AG10803 (cell line): ENCODE results near the gene TMEM129.
A peak's percentile ranks its signal among the peaks of the same experiment; 100 is the strongest.

Experiments used
- DNase-seq: peaks from one replicate; pipeline ENCODE4 v3.0.0; 2010; ENCODE audit warnings: low read depth
- H3K4me3 ChIP-seq: 2 replicates; pipeline ENCODE4 v1.5.1; 2011; ENCODE audit warnings: mild to moderate bottlenecking, low read length, control low read depth
- TF ChIP-seq, protein P1 (sequence below): conservative IDR thresholded peaks from 2 replicates; pipeline ENCODE4 v1.5.1; 2011; ENCODE audit warnings: mild to moderate bottlenecking, low read length, control low read depth, inconsistent platforms

Gene TMEM129

DNA sequence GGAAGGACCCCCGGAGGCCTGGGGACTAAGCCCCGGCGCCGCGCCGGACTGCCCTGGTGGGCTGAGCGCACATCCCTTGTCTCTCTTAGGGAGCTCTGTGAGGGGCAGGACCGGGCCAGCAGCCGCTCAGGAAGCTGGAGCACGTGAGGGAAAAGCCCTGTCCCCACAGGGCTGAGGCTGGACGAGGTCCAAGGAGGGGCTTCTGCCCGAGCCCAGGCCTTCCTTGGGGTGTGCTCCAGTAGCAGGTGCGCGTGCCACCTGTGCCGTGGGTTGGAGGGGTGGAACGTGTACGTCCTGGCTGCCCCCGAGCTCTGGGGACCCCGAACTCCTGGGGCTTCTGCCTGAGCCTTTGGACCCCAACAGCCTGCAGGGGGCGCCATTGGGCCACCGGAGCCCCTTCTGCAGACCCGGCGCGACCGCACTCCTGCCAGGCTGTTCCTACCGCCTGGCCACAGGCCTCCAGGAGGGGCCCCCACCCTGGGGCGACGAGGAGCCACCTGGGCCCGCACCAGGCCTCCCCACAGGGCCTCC is 27.4 kb upstream of the TMEM129 start:
- H3K4me3 ChIP-seq, result no peak overlapping the region
- TF ChIP-seq, protein P1, sequence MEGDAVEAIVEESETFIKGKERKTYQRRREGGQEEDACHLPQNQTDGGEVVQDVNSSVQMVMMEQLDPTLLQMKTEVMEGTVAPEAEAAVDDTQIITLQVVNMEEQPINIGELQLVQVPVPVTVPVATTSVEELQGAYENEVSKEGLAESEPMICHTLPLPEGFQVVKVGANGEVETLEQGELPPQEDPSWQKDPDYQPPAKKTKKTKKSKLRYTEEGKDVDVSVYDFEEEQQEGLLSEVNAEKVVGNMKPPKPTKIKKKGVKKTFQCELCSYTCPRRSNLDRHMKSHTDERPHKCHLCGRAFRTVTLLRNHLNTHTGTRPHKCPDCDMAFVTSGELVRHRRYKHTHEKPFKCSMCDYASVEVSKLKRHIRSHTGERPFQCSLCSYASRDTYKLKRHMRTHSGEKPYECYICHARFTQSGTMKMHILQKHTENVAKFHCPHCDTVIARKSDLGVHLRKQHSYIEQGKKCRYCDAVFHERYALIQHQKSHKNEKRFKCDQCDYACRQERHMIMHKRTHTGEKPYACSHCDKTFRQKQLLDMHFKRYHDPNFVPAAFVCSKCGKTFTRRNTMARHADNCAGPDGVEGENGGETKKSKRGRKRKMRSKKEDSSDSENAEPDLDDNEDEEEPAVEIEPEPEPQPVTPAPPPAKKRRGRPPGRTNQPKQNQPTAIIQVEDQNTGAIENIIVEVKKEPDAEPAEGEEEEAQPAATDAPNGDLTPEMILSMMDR, result peak; percentile 61
- DNase-seq, result peak; percentile 38

DNA sequence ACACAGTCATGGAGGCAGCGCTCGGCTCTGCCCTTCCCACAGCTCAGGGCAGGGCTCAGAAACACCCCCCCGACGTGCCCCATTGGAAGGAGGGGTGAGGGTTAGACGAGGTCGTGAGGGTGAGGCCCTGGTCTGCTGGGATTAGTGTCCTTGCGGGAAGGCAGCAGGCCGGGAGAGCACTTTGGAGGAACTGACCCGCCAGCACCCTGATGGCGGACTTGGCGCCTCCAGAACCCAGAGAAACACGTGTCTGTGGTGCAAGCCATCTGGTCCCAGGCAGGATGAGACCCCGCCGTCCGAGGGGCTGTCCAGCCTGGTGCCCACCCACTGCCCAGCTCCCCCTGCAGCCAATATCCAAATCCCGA is 26.5 kb upstream of the TMEM129 start:
- no peak for DNase-seq
- H3K4me3 ChIP-seq, result no peak overlapping the region
- TF ChIP-seq, protein P1, result no peak

DNA sequence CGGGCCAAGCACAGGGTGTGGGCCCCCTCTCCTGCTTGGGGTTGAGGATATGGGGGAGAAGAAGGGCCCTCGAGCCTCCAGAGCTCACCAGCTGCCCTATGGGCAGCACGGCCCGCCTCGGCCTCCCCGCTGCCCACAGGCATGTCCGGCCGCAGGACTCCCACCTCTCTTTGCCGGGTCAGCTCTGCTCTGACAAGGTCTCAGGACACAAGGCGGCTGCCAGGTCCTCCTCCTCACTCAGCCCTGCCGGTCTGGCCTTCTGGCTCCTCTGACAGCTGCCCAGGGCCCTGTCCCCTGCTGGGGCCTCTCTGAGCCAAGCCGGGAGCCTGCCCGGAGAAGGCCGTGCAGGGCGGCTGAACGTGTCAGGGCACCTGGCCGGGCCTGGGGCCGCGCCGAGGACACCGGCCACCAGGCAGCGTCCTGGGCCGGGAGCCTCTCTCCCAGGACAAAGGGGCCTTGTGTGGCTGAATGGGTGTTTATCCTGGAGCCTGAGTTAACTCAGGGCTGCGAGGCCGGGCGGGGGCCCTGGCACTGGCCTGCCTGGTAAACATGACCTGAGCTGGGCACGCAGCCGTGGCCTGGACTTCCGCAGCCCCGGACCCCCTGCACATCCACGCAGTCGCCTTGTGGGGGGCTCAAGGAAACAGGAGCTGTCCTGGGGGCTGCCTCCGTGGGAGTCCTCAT is 25.9 kb upstream of the TMEM129 start:
- no peak for DNase-seq
- TF ChIP-seq, protein P1, result no peak
- H3K4me3 ChIP-seq, result no peak overlapping the region

DNA sequence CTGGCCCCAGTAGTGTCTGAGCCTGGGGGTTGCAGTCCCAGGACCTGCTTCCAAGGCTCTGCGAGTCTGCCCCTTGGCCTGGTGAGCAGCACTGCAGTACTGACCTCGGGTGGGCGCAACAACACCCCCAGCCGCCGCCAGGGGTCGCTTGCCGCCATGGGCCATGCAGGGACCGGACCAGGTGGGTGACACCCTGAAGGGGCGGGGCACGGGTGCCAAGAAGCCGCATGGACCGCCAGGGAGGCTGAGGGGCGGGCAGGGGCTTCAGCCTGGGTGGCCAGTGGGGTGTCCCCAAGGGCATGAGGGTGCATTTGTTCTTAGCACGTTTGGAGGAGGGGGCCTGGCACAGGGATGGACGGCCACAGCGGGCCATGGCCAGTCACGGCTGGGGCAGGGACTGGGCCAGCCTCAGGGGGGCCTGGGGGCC is 25.2 kb upstream of the TMEM129 start:
- peak; percentile 53 for DNase-seq
- TF ChIP-seq, protein P1, result peak; percentile 66
- no peak overlapping the region for H3K4me3 ChIP-seq

DNA sequence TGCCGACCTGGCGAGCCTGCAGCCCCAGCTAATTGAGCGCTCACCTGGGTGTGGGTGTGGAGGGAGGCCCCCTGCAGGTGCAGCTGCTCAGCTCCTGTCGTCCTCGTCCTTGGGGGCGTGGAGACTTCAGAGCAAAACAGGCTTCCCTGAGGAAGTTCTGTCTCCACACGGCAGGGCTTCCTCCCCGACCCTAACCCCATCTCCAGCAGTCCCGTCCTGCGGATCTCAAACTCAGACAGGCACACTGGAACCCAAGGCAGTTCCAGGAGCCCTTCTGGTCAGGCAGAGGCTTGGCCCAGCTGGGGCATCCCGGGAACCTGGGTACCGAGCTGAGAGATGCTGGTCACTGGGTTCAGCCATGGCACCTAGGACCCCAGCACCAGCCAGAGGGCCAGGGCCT is 24.6 kb upstream of the TMEM129 start:
- H3K4me3 ChIP-seq, result no peak overlapping the region
- no peak for DNase-seq
- TF ChIP-seq, protein P1, result no peak

DNA sequence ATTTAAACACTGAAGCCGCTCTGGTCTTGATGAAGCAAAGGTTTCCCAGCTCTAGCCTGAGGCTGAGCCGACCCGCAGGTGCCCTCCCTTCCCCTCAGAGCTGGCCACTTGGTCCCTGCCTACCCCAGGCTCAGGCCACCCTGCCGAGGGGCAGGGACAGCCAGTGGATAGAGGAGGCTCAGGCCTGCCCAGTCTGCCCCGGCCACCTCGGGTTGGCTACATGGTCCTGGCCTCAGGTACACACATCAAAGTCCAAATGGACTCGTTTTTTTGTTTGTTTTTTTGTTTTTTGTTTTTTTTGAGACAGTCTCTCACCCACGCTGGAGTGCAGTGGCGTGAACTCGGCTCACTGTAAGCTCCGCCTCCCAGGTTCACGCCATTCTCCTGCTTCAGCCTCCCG is 24.0 kb upstream of the TMEM129 start:
- DNase-seq, result no peak
- TF ChIP-seq, protein P1, result no peak
- no peak overlapping the region for H3K4me3 ChIP-seq

DNA sequence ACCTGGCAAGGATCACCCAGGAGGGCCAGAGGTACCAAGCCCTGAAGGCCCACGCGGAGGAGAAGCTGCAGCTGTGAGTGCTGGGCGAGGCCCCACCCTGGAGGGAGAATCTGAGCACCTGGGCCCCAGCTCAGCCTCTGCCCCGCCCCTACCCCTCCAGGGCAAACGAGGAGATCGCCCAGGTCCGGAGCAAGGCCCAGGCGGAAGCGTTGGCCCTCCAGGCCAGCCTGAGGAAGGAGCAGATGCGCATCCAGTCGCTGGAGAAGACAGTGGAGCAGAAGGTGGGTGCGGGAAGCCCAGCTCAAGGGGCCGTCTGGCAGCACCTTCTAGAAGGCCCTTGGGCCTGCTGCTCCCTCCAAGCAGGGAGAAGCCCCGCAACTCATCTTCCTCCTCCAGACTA is 23.4 kb upstream of the TMEM129 start:
- TF ChIP-seq, protein P1, result no peak
- H3K4me3 ChIP-seq, result no peak overlapping the region
- no peak for DNase-seq
